T-helper 2 cell (primary cell): ENCODE data around the gene FRMD4A.
"Not testable (repeated sequence)": the region's sequence is repeated elsewhere in the genome, so short reads cannot be mapped to it uniquely, and the experiment has no call there.

ENCODE experiments used
- DNase-seq, 5 experiments: peaks; one replicate each; pipeline versions ENCODE4 v3.0.0 to v3.0.0-alpha.2; 2012 to 2022

The FRMD4A gene

GRCh38 chr10:13733071-13733470 is 597.7 kb downstream of the FRMD4A start:
- no peak for DNase-seq

- no peak for DNase-seq
Measured at GRCh38 chr10:13732465-13732881, 598.3 kb downstream of the FRMD4A start.

GRCh38 chr10:13731799-13732198 is 598.9 kb downstream of the FRMD4A start:
- no peak for DNase-seq

- no peak for DNase-seq
Measured at GRCh38 chr10:13730956-13731355, 599.8 kb downstream of the FRMD4A start.

- no peak for DNase-seq
Measured at GRCh38 chr10:13730306-13730652, 600.4 kb downstream of the FRMD4A start.

- no peak for DNase-seq
Measured at GRCh38 chr10:13729586-13730305, 601.0 kb downstream of the FRMD4A start.

- no peak for DNase-seq
Measured at GRCh38 chr10:13728898-13729535, 601.7 kb downstream of the FRMD4A start.

GRCh38 chr10:13725594-13725993 is 605.1 kb downstream of the FRMD4A start:
- DNase-seq, result no peak

- no peak for DNase-seq
Measured at GRCh38 chr10:13724484-13724883, 606.2 kb downstream of the FRMD4A start.

- DNase-seq, result no peak
Measured at GRCh38 chr10:13722747-13723653, 607.7 kb downstream of the FRMD4A start.

- DNase-seq, result no peak
Measured at GRCh38 chr10:13721486-13721885, 609.2 kb downstream of the FRMD4A start.

- no peak for DNase-seq
Measured at GRCh38 chr10:13720699-13721098, 610.0 kb downstream of the FRMD4A start.

- no peak for DNase-seq
Measured at GRCh38 chr10:13719425-13719824, 611.3 kb downstream of the FRMD4A start.

GRCh38 chr10:13718820-13719219 is 611.9 kb downstream of the FRMD4A start:
- no peak for DNase-seq

GRCh38 chr10:13717936-13718772 is 612.6 kb downstream of the FRMD4A start:
- DNase-seq, result peak in 2 of 5 experiments; percentile 9 to 51

- DNase-seq, result no peak
Measured at GRCh38 chr10:13717571-13717935, 613.2 kb downstream of the FRMD4A start.

GRCh38 chr10:13716081-13717071 is 614.3 kb downstream of the FRMD4A start:
- no peak for DNase-seq

- not testable (repeated sequence) for DNase-seq
Measured at GRCh38 chr10:13715596-13715995, 615.1 kb downstream of the FRMD4A start.

- no peak for DNase-seq
Measured at GRCh38 chr10:13715100-13715499, 615.6 kb downstream of the FRMD4A start.

- peak in 1 of 5 experiments; percentile 30 for DNase-seq
Measured at GRCh38 chr10:13712837-13713581, 617.7 kb downstream of the FRMD4A start.

- no peak for DNase-seq
Measured at GRCh38 chr10:13712476-13712836, 618.3 kb downstream of the FRMD4A start.
